Cerebellar cortex (tissue), 1 donor: ENCODE data around the gene FAM163B.
A peak's percentile ranks its signal among the peaks of the same experiment; 100 is the strongest.

Experiments used
- DNase-seq: peaks from one replicate; pipeline ENCODE4 v3.0.0-alpha.2; 2015; ENCODE audit warnings: low spot score

Gene FAM163B

GRCh38 chr9:133581011-133581410, 28.2 kb downstream of the FAM163B start:
- DNase-seq = no peak

- peak; percentile 41 for DNase-seq
Measured at GRCh38 chr9:133580419-133580738, 28.8 kb downstream of the FAM163B start.

- no peak for DNase-seq
Measured at GRCh38 chr9:133579601-133580418, 29.4 kb downstream of the FAM163B start.

- no peak for DNase-seq
Measured at GRCh38 chr9:133578524-133579441, 30.4 kb downstream of the FAM163B start.

GRCh38 chr9:133577737-133578112, 31.5 kb downstream of the FAM163B start:
- DNase-seq = no peak

GRCh38 chr9:133576875-133577736, 32.1 kb downstream of the FAM163B start:
- no peak for DNase-seq

- DNase-seq = no peak
Measured at GRCh38 chr9:133576031-133576874, 32.9 kb downstream of the FAM163B start.

- no peak for DNase-seq
Measured at GRCh38 chr9:133575186-133576030, 33.8 kb downstream of the FAM163B start.

- DNase-seq = no peak
Measured at GRCh38 chr9:133574771-133575170, 34.4 kb downstream of the FAM163B start.

- DNase-seq = no peak
Measured at GRCh38 chr9:133573791-133574515, 35.2 kb downstream of the FAM163B start.

- DNase-seq = no peak
Measured at GRCh38 chr9:133572821-133573361, 36.3 kb downstream of the FAM163B start.

- no peak for DNase-seq
Measured at GRCh38 chr9:133571896-133572595, 37.1 kb downstream of the FAM163B start.

GRCh38 chr9:133571391-133571890, 37.7 kb downstream of the FAM163B start:
- DNase-seq = no peak

GRCh38 chr9:133570691-133571080, 38.5 kb downstream of the FAM163B start:
- no peak for DNase-seq

- peak; percentile 81 for DNase-seq
Measured at GRCh38 chr9:133569891-133570690, 39.1 kb downstream of the FAM163B start.

GRCh38 chr9:133569121-133569785, 39.9 kb downstream of the FAM163B start:
- peak; percentile 46 for DNase-seq

- no peak for DNase-seq
Measured at GRCh38 chr9:133568186-133568585, 41.0 kb downstream of the FAM163B start.
